Activated T-helper 1 cell treated with Interleukin-2 at 50 U/mL for 16 hours (primary cell): Measurements from ENCODE around the gene SPATC1L.

Experiments
- DNase-seq: peaks from one replicate; pipeline ENCODE4 v3.0.0-alpha.2; 2020; ENCODE audit warnings: low read depth

SPATC1L gene

GRCh38 chr21:46120301-46121285 is 63.7 kb downstream of the SPATC1L start:
- DNase-seq = no peak

- no peak for DNase-seq
Measured at GRCh38 chr21:46119637-46120271, 64.5 kb downstream of the SPATC1L start.

DNA sequence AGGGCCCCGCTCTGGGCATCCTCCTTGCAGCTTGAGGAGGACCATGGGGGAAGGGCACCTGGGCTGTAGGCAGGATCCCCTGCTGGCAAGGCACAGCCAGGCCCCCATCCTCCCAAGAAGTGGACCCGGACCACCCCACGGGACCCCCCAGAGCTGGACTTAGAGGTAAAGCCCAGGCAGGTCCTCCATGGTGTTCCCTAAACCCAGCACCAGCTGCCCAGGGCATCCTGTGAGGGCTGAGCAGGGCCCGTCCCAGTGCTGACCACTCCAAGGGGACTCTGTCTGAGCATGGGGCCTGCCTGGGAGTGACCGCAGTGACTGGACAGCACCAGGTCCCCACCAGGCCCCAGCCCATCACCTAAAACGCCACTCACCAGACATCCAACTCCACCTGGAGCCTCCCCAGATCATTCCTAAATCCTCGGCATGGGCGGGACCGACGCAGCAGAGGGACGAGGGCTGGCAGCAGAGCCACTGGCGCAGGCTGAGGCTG is 65.1 kb downstream of the SPATC1L start:
- DNase-seq = no peak

GRCh38 chr21:46118316-46119143 is 65.7 kb downstream of the SPATC1L start:
- DNase-seq = no peak

- no peak for DNase-seq
Measured at GRCh38 chr21:46117586-46118315, 66.5 kb downstream of the SPATC1L start.

DNA sequence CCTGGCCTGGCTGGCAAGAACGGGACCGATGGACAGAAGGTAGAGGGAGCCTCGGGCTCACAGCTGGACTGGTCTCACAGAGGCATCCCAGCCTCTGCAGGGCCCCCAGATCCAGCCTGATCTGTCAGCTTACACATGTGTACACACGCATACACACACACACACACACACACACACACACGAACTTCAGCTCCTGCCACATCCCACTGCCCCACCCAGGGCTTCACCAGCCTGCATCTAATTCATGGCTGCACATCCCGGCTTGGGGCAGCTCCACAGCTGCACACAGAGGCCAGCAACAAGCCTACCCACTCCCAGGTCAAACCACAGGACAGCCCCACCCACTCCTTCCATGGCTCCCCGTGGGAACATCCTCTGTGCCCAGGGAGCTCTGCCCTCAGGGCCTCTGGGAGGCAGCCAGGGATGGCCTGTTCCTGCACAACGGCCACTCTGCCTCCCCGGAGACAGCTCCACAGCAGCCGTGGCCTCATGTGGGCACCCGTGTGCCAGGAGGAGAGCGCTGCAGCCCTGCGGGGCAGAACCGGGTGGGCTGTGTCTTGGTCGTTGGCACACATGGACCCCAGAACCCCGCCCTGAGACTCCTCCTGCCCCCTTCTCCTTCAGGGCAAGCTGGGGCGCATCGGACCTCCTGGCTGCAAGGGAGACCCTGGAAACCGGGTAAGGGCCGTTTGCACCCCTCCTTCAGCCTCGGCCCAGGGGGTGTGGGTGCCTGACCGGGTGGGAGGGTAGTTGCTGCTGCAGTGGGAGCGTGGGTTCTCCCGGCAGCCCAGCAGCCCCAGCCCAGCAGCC is 67.3 kb downstream of the SPATC1L start:
- DNase-seq = no peak

DNA sequence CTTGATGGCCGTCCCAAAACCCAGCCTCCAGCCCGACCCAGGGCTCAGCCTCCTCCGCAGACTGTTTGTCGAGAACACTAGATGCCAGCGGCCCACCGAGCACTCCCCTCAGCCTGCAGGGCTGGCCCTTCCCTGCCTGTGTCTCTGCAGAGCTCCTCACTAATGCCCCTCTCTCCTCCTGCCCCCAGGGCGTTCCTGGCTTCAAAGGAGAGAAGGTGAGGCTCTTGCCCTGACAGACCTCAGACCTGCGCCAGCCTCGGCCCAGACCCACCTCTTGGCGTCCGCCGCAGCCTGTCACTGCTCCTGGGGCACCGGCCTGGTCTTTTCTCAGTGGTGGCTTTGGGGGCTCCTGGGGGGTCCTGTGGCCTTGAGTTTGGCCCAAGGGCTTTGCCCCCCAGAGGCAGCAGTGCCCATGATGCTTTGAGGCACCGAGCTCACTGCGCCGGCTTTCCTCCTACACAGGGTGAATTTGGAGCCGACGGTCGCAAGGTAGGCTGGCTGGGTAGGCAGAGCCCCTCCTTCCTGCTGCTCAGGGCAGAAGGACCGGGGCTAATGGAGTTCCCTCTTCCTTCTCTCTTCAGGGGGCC is 68.0 kb downstream of the SPATC1L start:
- DNase-seq = no peak

DNA sequence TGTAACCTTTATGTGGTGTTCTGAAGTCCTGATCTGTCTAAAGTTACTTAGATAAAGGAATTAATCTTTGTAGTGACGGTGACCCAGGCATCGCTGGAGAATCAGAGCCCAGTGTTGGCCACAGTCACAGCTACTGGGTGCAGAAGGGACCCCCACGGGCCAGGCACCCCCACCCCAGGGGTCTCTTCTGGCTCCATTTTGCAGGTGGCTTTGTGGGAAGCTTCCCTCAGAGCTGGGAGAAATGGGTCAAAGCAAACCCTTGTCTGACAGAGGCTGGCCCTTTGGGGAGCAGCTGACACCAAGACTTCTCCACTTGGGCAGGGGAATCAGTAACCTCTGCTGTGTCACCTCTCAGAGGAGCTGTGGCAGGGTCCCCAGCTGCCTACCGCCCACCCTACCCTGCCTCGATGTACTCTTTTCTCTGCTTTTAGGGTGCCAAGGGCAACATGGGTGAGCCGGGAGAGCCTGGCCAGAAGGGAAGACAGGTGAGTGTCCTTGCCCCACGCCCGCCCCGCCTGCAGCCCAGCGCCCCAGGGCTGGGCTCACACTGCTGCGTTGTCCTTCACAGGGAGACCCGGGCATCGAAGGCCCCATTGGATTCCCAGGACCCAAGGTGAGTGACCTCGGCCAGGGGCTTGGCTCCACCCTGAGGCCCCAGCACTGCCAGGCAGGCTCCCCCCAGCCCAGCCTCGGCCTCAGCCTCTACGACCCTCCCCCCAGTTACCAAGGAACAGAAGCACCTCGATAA is 68.6 kb downstream of the SPATC1L start:
- no peak for DNase-seq

DNA sequence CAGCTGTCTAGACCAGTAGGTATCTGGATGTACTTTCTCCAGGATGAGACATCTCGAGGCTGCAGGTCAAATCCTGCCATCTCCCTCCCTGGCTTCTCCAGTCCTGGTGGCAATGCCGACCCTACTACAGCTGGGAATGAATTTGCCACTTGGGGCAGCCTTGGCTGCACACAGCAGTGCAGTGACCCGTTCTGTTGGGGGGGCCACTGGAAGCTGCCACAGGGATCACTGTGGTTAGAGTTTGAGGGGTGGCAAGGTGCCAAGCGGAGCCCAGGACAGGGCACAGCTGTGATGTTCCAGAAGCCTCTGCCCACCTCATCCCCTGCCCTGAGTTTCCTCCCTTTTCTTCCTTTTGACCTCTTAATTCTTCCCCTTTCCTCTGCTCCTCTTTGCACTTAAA is 69.3 kb downstream of the SPATC1L start:
- DNase-seq = no peak

GRCh38 chr21:46113497-46114176 is 70.6 kb downstream of the SPATC1L start:
- no peak for DNase-seq

DNA sequence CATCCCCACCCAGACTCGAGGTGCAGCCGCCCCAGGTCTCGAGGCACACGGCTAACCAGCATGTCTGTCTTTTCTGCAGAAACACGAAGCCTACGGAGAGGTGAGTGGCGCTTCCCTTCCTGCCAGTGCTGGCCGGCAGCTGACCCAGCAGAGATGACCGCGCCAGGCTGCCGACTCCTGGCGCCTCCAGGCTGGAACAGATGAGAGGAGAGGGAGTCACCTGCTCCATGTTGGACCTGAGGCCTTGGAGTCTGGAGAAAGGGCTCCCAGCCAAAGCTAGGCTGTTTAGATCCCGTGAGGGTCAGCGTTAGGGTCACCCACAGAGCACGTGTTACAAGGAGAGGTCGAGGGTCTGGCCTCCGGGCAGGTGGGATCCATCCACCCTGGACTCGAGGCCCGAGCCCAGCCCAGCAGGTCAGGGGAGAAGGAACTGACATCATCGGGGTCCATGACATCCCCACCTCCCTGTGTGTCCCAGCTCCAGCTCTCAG is 71.5 kb downstream of the SPATC1L start:
- DNase-seq = no peak

- DNase-seq = no peak
Measured at GRCh38 chr21:46111857-46112724, 72.2 kb downstream of the SPATC1L start.

DNA sequence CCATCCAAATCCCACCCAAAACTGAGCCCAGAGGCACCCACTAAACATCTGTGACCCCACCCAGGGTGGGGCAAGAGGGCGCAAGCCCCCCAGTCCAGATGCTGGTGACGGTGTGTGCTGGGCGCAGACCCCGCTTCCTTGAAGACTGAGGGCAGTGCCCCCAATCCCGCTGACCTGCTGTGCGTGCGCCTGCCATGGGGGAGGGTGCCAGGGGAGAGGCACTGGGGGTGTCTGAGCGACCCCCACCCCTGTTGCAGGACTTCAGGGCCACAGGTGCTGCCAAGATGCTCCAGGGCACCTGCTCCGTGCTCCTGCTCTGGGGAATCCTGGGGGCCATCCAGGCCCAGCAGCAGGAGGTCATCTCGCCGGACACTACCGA is 73.1 kb downstream of the SPATC1L start:
- no peak for DNase-seq
